HG02884 (cell line): ENCODE data around the gene BLACAT1.
"Not testable (repeated sequence)": the region's sequence is repeated elsewhere in the genome, so short reads cannot be mapped to it uniquely, and the experiment has no call there.

ENCODE experiments used
- ATAC-seq: cut with Tn5 transposase; IDR thresholded peaks from one replicate; pipeline ENCODE4 v1.9.1; 2021; ENCODE audit warnings: mild to moderate bottlenecking, moderate library complexity; ENCODE audit not compliant: unreplicated experiment

Gene BLACAT1

DNA sequence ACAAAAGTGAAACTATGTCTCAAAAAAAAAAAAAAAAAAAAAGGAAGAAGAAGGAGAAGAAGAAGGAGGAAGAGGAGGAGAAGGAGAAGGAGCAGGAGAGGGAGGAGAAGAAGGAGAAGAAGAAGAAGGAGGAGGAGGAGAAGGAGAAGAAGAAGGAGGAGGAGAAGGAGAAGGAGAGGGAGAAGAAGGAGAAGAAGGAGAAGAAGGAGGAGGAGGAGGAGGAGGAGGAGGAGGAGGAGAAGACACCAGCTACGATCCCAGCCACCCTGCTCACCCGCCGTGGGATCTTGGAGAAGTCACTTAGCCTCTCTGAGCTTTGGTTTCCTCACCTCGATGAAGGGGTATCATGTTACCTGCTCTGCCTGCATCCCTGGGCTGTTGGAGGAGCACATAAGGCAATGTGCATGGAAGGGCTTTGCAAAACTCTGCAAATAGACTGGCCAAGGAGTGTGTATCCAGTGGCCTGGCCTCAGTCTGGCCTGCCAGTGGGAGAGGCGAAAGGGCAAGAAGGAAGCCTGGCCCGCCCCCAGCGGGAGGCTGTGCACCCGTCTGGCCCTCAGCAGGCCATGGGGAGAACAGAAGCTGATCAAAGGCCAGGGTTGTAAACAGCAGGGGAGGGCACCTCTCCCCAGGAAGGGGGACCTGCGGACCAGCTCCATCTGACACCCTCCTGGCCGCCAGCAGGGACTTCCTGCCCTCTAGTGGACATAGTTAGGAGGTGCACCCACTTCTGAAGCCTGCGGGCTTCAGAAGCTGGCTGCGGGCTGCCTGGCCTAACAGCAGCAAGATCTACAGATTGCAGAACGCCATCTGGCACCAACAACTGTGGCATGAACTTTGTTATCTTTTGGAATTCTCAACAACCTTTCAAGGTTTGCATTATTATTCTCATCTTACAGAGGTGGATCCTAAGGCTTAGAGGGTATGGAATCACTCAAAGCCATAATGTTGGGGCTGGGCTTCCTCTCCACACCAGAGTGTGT, 29.4 kb upstream of the BLACAT1 start:
- no peak for ATAC-seq

DNA sequence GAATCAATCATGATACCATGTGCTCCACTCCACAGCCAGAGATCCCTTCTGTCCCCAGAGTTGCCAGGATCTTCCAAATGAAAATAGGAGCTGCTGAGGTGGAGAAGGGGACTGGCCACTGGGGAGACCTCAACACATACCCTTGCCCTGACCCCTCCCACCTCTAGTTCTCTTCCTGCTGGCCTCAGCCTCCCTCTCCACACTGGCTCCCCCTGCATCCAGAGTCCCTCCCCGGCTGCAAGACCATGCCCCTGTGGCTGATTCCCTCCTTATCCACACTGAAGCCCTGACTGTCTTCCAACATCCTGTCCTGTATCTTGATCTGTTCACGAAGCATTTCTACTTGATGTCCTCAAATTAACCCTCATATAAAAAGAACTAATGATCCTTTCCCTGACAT, 27.5 kb upstream of the BLACAT1 start:
- ATAC-seq: no peak

DNA sequence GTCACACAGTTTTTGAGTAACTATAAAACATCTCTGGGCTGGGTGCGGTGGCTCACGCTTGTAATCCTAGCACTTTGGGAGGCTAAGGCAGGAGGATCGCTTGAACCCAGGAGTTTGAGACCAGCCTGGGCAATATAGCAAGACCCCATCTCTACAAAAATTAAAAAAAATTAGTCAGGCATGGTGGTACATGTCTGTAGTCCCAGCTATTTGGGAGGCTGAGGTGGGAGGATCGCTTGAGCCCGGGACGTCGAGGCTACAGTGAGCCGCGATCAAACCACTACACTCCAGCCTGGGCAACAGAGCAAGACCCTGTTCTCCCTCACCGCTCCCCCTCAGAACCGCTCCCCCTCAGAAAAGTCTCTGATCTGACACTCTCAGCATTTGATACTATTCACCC, 26.7 kb upstream of the BLACAT1 start:
- not testable (repeated sequence) for ATAC-seq

DNA sequence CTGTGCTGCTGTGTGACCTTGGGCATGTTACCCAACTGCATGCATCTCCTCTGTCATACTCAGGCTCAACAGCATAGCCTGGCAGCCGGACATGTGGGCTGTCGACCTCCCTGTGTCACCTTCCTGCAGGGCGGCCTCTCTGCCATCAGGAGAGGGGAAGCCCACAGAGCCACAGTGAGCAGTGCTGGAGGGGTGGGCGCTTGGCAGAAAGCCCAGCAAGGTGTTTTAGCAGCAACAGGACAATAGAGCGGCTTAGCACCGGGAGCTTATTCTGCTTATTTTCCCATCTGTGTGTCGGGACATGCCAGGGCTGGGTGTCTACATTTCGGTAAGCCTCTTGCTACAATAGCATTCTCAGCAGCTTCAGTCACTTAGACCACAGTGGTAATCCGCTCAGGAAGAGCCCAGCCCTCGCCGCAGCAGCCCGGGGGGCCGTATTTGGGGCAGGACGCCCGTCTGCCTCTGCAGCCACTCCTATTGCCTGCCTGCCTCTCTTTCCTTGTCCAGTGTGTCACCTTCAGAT, 25.8 kb upstream of the BLACAT1 start:
- no peak for ATAC-seq

DNA sequence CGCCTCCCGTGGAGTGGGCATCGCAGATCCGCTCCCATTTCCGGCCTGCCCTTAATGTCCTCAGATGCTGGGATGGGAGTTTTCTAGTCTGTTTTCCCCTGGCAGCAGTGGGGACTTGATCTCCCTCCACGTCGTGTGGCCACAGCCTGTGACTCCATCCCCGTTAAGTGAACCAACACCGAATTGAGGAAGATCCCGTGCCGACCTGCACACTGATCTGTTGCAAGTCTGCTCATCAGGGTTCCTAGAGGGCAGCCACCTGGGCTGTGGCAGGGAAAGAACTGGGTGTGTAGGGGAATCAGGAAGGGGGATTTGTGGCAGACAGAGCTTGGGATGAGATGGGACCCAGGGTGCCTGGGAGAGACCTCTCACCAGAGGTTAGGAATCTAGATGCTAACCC, 25.4 kb upstream of the BLACAT1 start:
- no peak for ATAC-seq

DNA sequence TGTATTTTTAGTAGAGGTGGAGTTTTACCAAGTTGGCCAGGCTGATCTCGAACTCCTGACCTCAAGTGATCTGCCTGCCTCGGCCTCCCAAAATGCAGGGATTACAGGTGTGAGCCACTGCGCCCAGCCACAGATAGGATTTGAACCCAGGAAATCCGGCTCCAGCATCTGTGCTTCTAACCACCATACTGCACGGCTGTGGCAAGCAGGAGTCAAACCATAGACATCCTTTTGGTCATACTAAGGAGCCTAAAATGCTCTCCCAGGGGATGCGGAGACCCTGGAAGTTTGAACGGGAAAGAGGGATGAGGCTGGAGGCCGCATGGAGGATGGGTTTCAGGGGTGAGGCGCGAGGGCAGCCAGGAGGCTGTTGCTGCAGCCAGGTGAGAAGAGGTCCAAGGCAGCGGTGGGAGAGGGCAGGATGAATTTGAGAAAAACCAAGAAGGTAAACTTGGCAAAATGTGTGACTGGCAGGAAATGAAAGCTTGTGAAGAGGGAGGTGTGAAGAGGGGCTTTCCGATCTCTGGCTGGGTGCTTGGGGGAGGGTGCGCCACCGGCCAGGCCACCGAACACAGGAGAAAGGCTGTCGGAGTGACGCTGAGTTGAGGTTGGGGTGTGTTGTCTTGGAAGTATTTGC, 24.6 kb upstream of the BLACAT1 start:
- no peak for ATAC-seq

DNA sequence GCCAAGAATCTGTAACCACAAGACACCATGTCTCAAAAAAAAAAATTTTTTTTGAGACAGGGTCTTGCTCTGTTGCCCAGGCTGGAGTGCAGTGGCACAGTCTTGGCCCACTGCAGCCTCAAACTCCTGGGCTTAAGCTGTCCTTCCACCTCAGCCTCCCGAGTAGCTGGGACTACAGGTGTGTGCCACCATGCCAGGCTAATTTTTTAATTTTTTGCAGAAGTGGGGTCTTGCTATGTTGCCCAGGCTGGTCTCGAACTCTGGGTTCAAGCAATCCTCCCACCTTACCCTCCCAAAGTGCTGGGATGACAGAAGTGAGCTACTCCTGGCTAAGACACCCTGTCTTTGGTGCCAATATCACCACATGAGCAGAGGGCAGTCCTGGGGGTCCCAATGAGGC, 23.1 kb upstream of the BLACAT1 start:
- ATAC-seq: not testable (repeated sequence)

DNA sequence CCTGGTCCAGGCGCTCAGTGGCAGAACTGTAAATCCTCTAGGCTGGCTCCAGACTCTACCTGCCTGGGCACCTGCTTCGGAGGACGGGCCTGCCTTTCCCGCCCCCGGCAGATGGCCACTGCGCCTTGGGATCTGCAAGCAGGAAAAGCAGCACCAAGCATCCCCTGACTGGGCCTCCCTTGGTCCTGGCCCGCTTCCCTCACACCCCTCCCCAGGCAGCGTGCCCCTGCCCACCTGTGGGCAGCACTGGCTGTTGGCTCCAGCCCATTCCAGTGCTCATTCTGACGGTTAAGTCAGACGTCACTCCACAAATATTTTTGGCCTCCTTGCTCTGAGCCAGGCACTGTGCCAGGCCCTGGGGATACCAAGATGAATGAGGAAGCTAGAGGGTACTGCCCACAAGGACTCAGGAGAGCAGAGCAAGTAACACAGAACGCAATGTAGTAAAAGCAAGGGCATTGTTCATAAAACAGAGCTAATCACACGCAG, 22.0 kb upstream of the BLACAT1 start:
- ATAC-seq: no peak

DNA sequence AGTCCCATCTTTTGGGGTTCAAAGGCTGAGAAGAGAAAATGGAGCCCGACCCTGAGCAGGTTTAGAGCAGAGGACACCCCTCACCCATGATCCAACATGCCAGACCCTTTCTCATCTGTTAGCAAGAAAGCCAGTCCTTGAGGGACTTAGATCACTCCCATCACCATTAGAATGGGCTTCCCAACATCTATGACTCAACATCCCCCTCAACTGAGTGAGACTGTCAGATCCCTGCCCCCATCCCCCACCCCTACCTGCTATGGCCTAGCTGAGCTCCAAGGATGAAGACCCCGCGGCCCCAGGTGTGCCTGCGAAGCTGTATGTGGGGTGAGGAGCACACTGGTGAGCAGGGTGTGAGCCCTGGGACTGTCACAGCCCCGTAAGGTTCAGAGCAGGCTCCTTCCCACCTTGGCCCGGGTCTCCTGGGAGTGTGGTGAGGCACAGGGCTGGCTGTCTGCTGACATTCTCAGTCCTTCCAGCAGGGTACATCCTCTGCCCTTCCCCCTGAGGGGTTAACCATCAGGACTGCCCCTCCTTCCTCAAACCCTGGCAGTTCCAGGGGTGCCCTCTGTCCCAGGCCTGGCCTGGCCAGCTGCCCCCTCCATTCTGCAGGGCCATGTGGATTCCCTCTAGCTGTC, 21.4 kb upstream of the BLACAT1 start:
- ATAC-seq: no peak

DNA sequence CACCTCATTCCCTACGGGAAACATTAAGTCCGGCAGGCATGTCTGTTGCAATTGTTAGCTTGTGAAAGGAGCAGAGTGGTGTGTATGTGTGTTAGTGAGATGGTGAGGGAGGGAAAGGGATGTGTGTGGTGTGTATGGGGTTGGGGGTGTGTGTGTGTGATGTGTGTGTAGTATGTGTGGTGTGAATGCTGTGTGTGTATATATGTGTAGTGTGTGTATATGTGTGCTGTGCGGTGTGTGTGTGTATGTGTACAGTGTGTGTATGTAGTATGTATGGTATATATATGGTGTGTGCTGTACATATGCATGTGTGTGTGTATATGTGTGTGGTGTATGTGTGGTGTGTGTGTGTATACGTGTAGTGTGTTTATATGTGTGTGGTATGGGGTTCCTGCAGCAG, 20.8 kb upstream of the BLACAT1 start:
- ATAC-seq: no peak

DNA sequence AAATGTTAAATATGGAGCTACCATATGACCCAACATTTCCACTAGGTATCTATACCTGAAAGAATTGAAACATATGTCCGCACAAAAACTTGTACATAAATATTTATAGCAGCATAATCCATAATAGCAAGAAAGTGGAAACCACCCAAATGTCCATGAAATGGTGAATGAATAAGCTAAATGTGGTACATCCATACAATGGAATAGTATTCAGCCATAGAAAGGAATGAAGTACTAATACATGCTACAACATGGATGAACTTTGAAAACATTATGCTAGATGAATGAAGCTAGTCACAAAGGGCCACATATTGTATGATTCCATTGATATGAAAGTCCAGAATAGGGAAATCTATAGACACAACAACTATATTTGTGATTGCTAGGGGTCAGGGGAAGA, 20.0 kb upstream of the BLACAT1 start:
- ATAC-seq: no peak

DNA sequence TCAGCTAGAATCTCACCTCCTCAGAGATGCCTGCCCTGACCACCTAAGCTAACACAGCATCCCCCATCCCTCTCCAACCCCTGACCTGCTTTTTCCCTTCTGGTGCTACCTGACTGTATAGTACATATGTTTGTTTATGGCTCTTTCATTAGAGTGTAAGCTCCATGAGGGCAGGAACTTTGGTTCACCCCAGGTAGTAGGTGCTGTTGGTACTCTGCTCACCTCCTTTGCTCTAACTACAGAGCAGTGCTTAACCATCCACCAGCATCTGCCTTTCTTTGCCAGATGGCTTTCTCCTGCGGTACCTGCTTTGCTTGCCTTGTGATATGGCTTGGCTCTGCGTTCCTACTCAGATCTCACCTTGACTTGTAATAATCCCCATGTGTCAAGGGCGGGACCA, 18.7 kb upstream of the BLACAT1 start:
- no peak for ATAC-seq

DNA sequence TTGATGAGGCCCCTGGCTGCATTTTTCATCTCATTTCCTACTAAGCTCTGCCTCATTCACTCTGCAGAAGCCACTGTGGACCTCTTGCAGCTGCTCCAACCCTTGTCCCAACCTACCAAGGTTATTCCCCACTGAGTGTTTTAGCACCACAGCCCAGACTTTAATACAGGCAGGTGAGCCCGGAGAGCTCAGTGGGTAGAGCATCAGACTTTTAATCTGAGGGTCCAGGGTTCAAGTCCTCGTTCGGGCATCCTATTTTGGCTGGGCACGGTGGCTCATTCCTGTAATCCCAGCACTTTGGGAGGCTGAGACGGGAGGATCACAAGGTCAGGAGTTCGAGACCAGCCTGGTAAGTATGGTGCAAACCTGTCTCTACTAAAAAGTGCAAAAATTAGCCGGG, 18.1 kb upstream of the BLACAT1 start:
- no peak for ATAC-seq

DNA sequence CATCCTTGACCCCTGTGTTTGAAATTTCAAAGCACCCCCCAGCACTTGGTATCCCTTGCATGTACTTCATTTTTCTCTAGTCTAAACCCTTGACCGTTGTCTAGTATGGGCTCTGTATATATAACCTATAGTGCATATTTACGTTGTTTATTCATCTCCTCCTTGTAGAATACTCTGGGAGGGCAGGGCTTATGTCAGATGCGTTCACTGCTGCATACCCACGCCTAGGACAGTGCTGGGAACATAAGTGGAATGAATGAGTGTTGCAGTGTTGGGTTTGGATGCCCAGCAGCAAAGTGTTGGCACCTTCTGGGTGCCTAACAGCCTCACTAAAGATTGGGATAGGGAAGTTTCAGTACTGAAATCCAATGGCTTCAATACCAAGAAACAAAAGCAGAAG, 17.6 kb upstream of the BLACAT1 start:
- ATAC-seq: no peak

DNA sequence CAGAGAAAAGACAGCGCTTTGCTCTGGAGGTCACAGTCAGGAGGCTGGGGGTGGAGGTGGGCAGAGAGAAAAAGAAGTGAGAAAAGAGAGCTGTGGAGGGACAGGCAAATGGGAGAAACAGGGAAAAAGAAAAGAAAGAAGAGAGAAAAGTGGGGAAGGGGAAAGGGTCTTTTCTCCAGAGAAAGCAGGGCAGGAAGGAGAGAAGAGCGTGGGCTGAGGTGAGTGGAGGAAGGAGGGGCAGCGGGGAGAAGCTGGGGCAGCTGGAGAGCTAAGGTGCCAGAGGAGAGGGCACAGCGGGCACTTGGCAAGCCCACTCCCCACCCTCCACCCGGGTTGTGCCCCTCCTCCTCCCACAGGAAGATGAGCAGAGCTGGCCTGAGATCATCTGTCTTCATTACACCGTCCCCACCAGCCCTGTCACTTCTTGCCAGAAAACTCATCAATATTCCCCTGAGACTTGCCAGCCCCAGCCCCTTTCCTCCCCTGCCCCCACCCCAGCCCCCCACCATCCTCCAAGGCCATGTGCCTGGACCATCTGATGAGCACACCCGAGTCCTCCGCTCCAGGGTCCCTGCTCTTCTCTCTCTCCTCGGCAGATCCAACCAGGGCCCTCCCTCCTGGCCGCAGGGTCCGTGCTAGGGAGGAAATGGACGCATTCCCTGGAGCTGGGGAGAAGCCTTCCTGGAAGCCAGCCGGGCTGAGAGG, 17.0 kb upstream of the BLACAT1 start:
- ATAC-seq: no peak

DNA sequence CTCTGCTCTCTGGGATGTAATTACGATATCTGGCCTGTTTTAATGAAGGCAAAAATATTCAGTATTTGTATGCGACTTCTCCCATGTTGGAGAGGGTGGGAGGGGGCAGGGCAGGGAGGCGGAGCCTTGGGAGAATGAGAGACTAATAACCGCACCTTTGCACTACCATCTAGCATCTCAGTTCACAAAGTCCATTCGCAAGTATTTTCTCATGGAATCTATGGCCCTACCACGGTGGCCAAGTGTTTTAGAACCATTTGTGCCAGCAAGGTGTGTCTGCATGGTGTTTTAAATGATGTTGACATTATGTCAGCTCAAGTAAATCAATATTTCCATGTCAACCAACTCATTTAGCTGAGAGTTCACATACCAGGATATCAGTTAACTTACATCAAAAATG, 14.3 kb upstream of the BLACAT1 start:
- ATAC-seq: no peak

DNA sequence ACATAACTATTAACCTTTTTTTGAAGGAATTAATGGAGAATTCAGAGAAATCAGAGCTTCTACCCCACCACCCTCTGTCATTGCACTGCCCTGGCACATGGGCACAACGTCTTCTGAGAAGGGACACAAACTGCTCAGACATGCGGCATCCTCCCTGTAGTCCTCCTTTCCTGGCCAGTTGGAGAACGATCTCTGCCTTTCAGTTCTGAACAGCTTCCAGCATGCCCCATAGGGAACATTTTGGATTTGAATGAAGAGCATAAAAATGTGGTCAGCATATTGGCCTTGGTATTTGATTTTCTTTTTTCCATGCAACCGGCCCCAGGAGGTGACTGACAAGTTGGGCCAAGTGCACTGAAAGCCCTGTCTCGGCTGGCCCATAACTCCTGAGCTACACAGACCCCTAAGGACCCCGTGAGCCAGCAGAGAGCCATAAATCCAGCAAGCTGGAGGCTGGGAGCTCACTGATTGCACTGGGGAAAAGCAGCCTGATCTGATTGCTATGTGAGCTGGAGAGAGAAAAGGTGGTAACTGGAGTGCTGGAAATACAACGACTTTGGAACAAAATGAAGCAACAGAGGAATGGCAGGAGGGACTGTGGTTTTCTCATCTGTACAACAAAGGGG, 10.9 kb upstream of the BLACAT1 start:
- ATAC-seq: no peak

DNA sequence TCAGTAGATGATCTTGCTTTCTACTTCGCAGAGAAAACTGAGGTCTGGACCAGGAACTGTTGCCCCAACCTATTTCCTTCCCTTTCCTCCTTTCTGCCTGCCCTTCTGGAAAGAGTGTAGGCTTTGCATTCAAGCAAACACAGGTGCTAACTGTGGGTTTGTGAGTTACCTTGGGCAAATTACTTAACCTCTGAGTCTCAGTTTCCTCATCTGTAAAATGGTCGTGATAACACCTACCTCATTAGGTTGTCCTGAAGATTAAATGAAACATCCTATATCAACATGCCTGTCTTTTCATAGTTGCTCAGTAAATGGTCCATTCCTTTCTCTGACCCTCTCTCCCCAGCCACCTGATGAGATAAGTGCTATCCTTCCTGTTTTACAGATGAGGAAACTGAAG, 9.5 kb upstream of the BLACAT1 start:
- no peak for ATAC-seq

DNA sequence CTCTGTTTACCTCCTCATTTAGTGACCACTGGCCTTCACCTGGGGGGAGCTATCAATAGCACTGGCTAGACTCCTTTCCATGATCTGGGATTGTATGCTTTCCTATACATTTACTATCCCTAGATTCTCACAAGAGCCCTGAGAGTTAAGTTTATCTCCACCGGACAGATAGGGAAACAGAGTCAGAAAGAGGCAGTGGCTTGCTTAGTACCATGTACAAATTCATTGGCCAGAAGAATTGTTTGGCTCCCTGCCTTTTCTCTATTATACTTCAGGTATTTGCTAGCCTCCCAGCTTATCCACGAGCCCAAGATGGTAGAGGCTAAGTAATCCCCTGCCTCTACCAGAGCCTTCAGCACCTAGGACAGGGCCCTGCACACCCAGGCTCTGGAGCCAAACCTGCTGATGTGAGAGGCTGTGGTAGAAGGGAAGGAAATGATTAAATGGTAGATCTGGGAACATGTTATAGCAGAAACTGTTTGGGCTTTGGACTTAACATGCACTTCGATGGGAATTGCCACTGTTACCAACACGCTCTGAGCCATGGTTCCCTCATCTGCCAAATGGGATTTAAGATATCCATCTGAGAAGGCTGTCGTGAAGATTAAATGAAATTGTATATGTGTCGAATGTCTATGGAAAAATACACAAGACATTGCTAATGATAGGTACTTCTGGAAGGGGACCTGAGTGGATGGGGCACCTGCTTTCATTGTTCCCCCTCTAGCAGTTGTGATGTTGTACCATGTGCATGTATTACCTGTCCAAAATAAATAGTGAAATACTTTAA, 3.1 kb upstream of the BLACAT1 start:
- ATAC-seq: no peak
